GM12872 (cell line): ENCODE results near the gene CAMK2A.

Experiments
- CTCF ChIP-seq: IDR thresholded peaks from 3 replicates; pipeline ENCODE4 v1.5.1; 2011; ENCODE audit warnings: low read depth, mild to moderate bottlenecking, low read length, moderate library complexity; ENCODE audit not compliant: insufficient read depth

CAMK2A gene

GRCh38 chr5:150223474-150223873 lies 66.1 kb downstream of the CAMK2A start:
- TF ChIP-seq CTCF: no peak

- no peak for TF ChIP-seq CTCF
These were observed 66.7 kb downstream of the CAMK2A start for GRCh38 chr5:150222906-150223305.

- TF ChIP-seq CTCF: no peak
These were observed 68.1 kb downstream of the CAMK2A start for GRCh38 chr5:150221471-150221870.

DNA sequence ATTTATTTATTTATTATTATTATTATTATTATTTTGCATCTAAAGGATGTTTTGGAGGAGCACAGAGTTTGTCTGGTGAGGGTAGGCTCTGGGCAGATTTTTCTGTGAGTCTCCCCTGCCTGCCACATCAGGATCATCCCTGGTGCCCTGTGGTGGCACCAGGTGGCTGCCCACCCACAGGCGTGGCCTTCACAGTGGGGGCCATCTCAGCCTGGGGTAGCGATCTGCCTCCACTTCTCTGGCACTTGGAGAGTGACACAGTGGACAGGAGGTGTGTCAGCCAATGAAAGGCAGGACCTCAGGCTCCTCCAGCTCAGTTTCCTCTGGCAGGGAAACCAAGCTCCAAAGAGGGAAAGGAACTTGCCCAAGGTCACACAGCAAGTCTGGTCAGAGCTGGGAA lies 69.7 kb downstream of the CAMK2A start:
- no peak for TF ChIP-seq CTCF

GRCh38 chr5:150219142-150219541 lies 70.4 kb downstream of the CAMK2A start:
- TF ChIP-seq CTCF: no peak

DNA sequence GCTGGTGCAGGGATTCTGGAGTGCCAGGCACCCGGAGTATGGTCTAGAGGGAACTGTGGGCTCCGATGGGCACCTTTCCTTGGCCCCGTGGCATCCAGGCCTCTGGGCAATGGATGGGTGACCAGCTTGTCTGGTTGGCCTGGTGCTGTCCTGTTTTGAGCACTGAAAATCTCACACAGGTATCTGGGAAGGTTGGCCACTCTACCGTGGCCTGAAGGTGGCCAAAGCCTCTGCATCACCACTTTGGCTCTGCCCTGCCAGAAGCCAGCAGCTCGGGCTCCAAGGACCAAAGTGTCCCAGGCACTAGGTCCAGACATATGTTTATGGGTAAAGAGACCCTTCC lies 70.9 kb downstream of the CAMK2A start:
- TF ChIP-seq CTCF: no peak

DNA sequence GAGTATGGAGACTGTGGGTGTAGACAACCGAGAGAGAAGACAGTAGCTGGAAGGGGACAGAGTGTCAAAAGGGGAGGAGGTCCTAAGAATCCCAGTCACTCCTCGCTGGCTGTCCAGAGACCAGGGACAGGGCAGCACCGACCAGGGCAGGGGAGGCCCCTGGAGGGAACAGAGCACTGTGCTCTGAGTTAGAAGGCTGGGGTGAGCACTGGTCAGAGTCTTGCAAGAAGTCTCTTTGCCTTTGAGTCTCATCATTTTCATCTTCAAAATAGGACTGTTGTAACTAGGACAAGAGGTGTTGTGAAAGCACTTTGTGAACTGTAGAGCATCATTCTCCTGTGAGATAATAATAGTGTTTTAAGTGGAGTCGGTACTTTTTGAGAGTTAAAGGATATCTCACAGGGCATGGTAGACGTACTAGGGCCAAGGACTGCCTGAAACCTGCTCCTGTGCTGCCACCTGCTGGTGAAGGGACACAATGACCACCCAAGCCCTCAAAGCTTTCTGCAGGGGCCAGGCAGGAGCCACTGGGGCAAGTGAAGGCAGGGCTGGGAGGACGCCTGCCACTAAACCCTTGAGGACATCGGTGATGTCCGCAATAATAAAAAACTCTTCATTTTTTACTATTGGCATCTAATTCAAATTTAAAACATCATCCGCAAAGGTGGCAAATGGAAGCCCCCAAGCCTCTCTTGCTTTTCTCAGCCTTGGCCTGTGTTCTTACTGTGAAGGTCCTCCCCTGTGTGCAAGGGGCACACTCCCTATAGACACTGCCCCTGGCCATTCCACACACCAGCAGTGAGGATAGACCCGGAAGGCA lies 71.5 kb downstream of the CAMK2A start:
- TF ChIP-seq CTCF: peak; percentile 92
